Stimulated activated CD4-positive, alpha-beta T cell treated with anti-CD3 and anti-CD28 coated beads, Interleukin-4, amount 100 ng/mL, for 4 hours (primary cell): ENCODE measurements around the gene MCC.

ENCODE experiments used
- DNase-seq, 2 experiments: peaks; one replicate each; pipeline ENCODE4 v3.0.0-alpha.2; 2020

The MCC gene

DNA sequence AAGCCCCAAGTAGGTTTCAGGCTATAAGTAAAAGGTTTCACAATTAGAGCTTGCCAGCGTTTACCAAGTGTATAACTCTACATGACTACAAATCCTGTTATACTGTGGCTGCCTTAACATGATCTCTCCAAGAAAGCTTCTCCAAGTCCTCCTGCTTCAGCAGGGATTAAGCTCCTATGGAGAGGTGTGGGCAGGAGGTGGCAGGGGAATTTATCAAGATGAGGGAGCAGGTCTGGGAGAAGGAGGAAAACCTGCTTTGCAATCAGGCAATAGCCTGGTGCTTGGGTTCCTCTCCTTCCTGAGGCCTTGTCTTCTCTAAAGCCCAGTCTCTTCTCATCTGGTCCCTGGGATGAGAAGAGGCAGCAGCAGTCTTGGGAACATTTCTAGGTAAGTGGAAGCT is 188.7 kb downstream of the MCC start:
- no peak for DNase-seq

DNA sequence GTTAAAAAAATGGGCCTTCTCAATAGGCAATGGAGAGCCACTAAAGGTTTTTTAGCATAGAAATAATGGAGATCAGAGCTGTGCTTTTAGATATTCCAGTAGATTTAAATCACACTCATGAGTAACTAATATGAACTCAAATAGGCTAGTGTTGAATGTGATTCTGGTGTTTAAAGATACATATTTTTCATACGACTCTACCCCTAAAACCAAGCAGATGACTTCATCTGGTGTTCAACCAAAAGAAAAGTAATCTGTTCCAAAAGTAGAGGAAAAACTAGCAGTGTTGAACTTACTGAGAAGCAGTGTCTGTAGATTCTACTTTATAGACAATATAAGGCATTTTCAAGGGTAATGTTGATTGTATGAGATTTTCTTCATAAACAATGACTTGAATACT is 191.6 kb downstream of the MCC start:
- no peak for DNase-seq

DNA sequence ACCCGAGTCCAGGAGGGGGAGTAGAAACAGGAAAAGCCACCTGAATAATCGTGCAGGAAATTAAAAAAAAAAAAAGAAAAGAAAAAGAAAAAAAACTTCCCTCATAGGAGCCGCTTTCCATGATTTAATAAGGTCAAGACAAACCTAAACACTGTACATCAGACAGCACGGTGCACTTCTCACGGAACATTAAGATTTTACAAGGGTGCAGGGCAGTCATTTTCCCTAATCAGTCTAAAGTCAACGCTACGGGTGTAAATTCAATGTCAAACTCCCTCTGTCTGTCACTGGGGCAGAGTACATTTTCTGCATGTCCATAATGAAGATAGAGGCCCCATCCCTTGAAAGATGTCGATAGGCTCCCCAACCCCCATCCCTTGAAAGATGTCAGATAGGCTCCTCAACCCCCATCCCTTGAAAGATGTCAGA is 193.1 kb downstream of the MCC start:
- no peak for DNase-seq

DNA sequence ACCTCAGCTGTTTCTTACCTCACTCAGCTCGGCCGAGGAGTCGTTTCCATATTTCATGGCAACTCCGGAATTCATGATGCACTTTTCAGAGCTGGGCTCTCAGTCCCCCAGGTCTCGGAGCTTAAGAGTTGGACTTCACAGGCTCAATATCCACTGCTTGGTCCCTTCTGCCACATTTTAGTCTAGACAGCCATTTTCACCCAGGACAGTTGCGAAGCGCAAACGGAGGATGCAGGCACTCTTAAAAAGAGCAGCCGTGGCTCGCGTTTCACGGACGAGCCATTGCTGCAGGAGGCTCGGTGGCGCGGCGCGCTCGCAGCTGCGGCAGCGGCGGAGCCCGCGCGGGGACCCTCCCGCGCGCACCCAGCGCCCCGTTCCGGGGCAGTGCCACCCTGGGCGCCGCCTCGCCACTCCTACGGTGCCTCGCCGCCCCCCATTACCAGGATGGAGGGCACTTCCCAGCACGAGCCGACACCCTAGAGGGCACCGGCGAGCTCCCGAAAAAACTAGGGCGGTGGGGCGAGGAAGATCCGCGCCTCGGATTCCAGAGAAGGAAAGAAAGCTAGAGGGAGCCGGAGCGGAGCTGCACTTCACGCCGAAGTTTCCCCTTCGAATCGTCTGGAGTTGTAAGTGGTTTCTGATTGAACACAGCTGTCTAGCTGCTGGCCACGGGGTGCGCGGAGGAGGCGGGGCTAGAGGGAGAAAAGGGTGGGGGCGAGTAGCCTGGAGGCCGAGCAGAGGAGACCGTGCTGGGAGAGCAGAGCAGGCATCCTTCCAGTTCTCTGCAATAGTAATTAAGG is 193.7 kb downstream of the MCC start:
- peak; percentile 64 to 70 for DNase-seq

DNA sequence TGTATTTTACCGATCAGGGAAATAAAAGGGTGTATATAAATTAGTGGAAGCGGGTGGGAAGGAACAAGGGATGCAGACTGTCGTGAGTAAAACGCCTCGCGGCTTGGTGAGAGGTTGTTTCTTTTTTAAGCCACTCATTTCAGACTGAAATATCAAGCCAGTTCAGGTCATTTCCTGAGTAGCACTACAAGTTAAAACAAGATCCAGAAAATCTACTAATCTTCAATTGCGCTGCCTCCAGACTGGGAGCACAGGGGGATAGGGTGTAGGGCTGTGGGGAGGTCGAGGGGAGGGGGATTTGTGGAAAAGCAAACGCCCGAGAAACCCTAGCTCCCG is 194.3 kb downstream of the MCC start:
- DNase-seq = no peak

DNA sequence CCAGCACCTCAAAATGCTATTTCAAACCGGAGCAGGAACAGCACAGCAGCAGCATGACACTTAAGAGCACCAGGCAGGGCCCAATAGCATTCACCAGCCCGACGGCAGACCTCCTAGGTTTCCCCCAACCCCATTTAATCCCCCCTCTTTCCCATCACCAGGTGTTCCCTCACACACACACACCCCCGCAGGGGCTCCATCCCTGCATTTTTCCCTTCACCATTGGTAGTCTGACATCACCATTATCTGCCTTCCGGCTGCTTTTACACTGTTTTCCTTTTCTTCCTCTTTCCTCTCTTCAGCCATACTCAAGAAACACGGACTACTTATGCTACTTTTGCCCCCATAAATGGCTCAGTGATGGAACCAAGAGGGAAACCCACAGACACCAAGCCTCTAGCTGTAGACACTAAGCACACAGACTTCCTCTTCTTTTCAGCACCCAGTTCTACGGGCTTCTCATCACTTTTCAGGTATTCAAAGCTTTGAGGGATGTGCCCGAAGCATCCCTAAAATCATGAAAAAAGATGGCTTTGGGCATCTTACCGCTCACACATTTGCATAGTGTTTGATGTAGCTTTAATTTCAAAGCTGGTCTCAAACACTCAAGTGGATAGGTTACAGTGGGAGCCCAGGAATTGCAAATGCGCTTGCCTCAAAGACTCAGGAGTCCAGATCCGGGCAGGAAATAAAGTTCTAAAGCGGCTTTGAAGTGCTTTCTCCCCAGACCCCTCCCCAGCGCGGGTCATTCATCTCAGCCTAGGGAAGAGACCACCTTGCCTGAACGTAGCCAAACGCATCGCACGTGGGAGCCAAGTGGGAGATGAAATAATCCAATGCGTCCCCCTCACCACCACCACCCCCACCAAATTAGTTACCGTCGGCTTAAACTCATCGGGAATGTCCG is 194.9 kb downstream of the MCC start:
- DNase-seq = no peak

DNA sequence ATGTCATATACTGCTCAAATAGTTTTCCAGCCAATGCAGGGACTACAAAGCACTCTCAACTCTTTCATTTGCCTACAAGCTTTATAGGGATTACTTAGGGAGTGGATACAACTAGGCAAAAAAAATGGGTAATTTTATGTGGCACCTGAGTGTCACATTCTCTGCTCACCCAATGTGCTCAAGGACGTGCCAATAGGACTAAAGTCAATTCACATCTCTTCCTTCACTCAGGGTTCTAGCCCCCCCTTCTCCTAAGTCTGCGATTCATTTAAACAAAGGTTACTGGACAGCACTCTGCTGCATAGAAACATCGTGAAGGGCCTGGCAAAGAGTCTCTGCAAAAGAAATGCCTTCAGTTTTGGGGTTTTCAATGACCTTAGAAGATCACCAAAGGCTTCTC is 195.8 kb downstream of the MCC start:
- no peak for DNase-seq

DNA sequence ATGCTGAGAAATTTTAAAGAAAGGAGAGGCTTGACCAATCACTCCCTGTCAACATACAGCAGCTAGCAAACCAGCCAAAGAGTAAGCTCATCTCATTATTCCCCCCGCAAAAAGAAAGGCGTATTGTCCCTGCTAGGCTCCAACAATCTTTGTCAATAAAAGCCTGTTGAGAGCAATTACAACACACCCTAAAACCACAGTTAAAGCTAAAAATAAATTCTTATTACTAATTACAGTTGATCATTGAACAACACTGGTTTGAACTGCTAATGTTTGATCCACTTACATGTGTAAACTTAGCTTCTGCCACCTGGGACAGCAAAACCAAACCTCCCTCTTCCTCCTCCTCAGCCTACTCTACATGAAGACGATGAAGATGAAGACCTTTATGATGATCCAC is 204.7 kb downstream of the MCC start:
- no peak for DNase-seq

DNA sequence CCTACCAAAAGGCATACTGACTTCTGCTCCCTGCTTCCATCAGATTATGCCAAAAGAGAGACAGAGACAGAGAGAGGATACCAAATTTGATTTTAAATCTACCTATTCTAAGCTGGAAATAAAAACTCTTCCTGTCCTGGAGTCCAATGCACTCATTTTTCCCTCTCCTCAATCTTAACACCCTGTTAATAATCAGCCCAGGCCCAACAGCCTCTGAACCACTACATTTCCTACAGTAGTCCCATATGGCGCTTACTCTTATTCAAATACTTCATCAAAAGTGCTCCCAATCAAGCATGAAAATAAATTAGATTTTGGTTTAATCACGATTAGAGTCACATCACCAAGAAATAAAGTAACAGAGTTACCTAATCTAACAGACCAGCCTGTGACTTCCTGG is 205.8 kb downstream of the MCC start:
- DNase-seq = no peak

DNA sequence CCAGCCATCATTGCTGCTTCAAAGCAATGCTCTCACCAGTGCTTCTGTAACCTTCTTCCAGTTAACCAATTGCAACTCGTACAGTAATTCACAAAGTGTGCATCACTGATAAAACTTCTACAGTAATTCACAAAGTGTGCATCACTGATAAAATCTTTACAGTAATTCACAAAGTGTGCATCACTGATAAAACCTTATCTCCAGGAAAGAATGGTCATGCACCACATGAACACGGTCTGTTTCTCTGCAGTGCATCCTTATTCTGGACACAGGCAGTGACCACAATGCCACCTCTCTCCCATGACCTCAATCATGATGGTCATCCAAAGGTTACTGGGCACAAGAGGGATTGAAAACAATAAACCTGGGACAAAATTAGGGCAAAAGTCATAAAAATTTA is 207.1 kb downstream of the MCC start:
- DNase-seq = no peak

DNA sequence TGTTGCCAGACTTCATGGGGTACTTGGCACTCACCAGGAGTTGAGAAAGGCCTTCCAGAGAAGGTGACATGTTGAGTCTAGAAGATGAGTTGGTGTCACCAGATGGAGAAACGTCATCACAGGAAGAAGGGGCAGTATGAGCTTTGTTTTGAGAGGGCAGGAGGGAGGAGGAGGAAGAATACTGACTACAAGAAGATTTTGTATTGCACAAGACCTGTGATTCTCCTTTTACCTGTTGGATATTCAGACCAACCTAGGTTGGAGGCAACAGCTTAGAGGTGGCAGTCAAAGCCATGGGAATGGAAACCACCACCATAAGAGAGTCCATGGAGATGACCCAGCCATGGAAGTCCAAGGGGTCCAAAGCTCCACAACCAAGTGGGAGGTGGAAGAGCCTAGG is 207.7 kb downstream of the MCC start:
- no peak for DNase-seq

DNA sequence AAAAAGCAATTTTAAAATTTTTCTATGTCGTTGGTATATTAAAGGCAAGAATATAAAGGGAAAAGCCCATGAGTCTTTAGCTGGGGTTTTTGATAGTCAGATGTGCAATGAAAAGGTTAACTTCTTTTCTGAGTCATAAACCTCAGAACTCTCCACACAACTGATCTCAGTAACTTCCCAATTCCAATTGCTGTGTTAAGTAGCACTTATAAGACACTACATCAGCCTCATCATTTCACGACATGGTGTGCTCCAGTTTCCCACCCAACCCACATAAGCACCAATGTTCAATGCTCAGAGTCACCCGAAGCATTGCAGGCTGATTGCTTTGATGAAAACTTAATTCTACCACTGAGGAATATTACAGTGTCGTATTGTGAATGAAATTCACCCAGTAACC is 209.3 kb downstream of the MCC start:
- DNase-seq = no peak

DNA sequence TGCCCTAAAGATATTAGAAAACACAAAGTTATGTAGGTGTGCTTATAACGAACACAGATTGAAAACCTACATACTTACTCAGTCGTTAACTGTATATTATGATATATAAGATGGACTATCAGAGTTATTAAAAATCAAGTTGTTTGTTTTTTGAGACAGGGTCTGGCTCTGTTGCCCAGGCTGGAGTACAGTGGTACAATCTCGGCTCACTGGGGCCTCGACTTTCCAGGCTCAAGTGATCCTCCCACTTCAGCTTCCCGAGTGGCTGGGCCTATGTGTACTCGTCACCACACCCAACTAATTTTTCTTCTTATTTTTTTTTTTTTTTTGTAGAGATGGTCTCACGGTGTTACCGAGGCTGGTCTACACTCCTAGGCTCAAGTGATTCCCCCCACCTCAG is 211.8 kb downstream of the MCC start:
- no peak for DNase-seq

DNA sequence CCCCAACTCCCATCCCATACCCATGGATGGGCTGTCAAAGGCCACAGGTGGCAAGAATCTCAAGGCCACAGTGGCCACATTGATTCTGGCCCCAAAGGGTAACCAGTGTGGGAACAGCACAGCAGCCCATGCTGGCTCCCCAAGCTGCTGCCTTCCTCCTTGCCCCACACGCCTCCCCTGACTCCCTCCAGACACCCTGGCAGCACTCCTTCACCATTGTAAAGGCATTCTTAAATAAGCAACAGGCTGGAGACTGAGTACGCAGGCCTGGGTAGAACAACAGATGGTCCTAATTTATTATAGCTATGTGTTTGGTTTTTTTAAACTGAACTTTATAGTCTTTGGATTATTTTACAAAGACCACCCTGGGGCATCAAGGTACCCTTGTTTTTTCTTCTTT is 212.3 kb downstream of the MCC start:
- DNase-seq = no peak

DNA sequence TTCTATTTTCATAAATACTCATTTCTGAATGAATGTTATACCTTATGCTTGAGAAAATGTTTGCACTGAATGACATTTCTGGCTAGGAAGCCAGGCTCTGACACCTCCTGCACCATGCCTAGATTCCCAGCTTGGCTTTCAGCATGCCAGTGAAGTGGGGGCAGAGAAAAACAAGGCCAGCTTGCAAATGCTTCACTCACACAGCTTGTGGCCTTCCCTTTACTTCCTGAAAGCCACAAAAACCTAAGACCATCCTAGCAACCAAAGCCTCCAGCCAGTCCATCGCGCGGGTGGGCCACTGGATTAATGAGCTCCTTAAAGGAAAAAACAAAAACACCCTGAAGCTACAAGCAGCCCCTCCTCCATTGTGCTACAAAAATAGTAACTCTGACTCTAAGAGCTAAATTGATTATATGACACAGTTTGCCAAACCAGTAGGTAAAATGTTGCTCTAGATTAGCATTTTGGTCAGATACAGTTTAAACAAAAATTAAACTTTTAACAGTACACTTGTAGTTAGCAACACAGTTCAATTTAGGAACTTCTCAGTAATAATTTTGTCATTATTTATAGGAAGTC is 213.3 kb downstream of the MCC start:
- DNase-seq = no peak

DNA sequence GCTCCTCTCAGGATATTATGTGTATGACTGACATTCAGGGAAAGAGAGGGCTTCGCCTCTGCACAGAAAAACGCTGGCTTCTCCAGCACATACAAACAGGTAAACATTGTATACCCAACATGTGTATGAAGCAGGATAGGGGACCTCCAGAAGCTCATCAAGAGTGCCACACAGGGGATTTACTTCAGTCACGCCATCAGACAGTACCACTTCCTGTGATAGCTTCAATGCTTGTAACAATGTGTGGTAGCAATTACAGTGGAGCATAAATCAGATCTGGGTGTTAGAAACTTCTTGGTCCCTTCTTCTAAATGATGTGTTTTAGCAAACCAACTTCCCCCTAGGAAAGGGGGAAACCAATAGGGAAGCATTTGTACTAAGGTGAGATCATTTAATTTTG is 214.3 kb downstream of the MCC start:
- no peak for DNase-seq

DNA sequence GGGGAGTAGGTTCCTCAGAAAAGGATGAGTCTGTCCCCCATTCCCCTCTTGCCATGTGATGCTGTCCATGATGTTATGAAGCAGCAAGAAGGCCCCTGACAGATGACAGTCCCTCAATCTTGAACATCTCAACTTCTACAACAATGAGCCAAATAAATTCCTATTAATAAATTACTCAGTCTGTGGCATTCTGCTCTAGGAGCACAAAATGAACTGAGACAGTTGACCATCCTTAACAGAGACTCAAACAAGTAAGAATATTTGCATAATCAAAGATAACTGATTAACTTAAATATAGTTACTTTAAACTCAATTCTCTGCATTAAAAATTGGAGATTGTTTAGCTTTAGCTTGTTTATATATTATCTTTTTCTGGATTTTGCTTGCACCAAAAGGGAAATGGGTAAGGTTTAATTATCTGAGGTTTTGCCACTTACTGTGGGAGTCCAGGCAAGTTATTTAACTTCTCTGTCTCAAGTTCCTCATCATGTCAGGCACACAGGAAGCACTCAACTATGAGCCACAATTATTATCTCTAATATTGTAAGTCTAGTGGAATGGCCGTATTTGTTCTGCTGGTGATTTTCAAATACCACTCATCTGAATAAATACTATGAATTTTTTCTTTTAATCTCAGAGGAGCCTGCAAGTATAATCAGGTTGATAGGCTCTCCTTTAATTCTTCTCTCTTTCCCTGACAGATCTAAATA is 216.4 kb downstream of the MCC start:
- DNase-seq = no peak

DNA sequence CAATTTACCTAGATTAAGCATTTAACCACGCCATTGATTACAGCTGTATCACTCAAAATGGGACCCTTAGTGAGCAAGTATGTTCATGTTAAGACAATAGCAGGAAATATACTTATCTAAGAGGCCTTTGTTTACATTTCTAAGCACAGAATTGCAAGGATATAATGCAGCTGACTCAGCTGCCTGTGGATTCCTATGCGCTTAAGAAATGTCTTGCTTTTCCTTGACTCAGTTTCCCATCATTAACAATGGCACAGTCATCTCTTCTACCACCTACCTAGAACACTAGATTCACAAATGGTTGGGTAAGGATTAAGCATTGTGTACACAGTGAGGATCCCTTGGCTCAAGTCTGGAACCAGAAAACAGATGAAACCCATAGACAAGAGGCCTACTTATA is 217.2 kb downstream of the MCC start:
- DNase-seq = no peak

DNA sequence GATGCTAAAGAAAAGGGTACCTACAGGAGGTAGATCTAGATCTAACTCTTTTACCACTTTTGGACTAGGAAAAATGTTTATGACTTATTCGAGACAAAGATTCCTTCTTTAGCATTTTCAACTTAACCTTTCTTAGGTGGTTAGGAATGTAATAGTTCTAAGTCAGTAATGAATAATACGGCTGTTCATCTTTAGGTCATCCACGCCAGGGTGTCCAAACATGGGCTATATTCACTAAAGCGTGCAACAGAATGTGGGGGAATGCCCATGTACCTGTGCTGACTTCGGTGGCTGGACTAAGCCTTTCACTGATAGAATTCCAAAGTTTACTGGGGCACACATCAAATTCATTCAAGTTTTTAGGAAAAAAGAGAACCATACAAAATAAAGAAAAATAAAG is 218.2 kb downstream of the MCC start:
- DNase-seq = no peak

DNA sequence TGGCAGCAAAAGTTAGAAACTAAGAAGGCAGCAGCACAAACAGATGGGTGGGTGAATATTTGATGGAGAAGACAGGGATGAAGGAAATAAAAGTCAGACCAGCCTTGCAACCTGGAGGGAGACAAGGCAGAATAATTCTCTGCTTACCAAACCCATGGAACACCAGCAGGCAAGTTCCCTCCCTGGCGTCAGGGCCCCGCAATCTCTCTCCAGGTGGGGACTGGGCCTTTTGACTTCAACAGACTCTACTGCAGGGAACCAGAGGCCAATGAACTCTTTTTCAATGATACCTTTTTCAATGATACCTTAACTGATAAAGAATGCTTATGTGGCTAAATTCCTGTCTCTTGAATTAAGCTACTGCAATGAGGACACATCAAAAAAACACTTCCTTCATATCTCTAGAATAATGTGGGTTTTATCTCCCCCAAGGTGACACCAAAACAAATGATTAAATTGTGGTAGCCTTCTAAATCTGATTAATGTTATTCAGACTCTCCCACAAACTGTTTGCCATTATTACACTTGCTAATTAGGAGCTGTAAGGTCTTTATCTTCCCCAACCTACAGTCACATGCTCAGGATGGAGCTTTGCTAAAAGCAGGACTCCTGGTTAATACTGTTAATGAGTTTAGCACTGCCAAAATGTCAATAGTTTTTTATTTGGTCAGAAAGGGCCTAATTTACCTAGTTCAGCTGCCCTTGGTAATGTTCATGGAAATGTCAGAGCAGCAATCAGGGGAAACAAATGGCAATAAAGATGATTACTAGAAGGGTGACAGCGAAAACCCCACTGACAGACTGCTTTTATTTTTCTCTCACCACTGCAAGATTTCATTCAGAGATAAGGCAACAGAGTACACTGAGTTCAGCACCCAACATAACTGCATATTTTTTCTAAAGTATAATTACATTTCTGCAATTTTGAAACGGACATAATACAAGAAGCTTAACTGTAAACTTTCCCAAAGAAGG is 218.9 kb downstream of the MCC start:
- no peak for DNase-seq

DNA sequence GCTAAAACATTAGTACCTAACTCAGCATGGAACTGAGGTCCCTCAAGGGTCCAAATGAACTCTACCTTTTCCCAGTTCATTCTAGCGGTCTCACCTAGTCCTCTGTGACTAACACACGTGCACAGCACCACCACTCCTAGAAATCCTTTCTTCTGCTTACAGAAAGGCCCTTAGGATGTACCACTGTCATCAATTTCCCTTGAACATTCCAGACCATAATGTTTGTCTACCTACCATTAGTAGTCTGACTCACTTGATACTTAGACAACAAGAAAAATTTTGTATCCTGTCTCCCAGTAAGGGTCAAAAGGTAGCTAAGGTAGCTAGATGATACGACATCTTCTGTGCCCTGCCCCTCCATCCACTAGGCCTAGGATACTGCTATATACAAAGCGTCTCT is 220.0 kb downstream of the MCC start:
- DNase-seq = no peak

DNA sequence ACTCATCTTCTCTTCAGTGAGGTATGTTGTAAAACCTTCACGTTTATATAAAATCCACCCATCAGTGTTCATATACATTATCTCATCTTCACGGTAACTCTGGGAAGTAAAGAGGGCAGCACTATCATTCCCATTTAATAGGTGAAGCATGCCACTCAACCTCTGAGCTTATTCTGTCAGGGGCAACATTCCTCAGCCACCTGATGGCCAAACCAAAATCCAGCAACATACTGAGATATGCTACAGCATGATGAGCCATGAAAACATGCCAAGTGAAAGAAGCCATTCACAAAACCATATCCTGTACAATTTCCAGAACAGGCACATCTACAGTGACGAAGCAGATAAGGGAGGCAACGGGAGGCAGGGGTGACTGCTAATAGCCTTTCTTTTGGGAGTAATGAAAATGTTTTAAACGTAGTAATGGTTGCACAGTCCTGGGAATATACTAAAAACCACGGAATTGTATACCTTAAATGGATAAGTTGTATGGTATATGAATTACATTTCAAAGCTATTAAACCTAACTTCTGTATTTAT is 220.8 kb downstream of the MCC start:
- no peak for DNase-seq
